Measurements from ENCODE around the gene ETF1. TPM values are rescaled to one million over a fixed set of nuclear protein-coding genes. Genes with fewer than 3 reads are reported as not detected.
A peak's percentile ranks its signal among the peaks of the same experiment; 100 is the strongest.

Gene ETF1
- total RNA-seq (2014; rRNA removed; shearing (Covaris generic)): 75.0 and 81.0 TPM in 2 replicates

GRCh38 chr5:138542956-138543729, at the start of gene ETF1:
ETF1 (minus strand) TSS chr5:138543236; CDS start chr5:138542918, 318 bp downstream.
- DNase-seq (ENCODE audit: low spot score): peak; percentile 99

GRCh38 chr5:138588013-138588788, 45.2 kb upstream of the ETF1 start:
- DNase-seq (ENCODE audit: low spot score): no peak

GRCh38 chr5:138585157-138585556, 42.1 kb upstream of the ETF1 start:
- DNase-seq (ENCODE audit: low spot score): no peak

GRCh38 chr5:138583984-138584637, 41.1 kb upstream of the ETF1 start:
- no peak for DNase-seq (ENCODE audit: low spot score)

GRCh38 chr5:138582959-138583358, 39.9 kb upstream of the ETF1 start:
- no peak for DNase-seq (ENCODE audit: low spot score)

- DNase-seq (ENCODE audit: low spot score): no peak
These were observed 37.7 kb upstream of the ETF1 start for GRCh38 chr5:138580777-138581176.

GRCh38 chr5:138580001-138580400, 37.0 kb upstream of the ETF1 start:
- no peak for DNase-seq (ENCODE audit: low spot score)

GRCh38 chr5:138579517-138579863, 36.5 kb upstream of the ETF1 start:
- no peak for DNase-seq (ENCODE audit: low spot score)

GRCh38 chr5:138577452-138577851, 34.4 kb upstream of the ETF1 start:
- DNase-seq (ENCODE audit: low spot score): no peak

GRCh38 chr5:138575194-138576015, 32.4 kb upstream of the ETF1 start, which contains the start of gene HSPA9:
HSPA9 (minus strand) TSS chr5:138575401; CDS start chr5:138575318, 83 bp downstream.
- DNase-seq (ENCODE audit: low spot score): peak; percentile 99

GRCh38 chr5:138574744-138575193, 31.7 kb upstream of the ETF1 start:
- DNase-seq (ENCODE audit: low spot score): no peak

- DNase-seq (ENCODE audit: low spot score): peak; percentile 17
These were observed 31.1 kb upstream of the ETF1 start for GRCh38 chr5:138573949-138574670.

- DNase-seq (ENCODE audit: low spot score): no peak
These were observed 30.2 kb upstream of the ETF1 start for GRCh38 chr5:138573223-138573622.

GRCh38 chr5:138570871-138571270, 27.8 kb upstream of the ETF1 start:
- no peak for DNase-seq (ENCODE audit: low spot score)

- no peak for DNase-seq (ENCODE audit: low spot score)
These were observed 26.7 kb upstream of the ETF1 start for GRCh38 chr5:138569782-138570181.

- DNase-seq (ENCODE audit: low spot score): no peak
These were observed 25.2 kb upstream of the ETF1 start for GRCh38 chr5:138568061-138568824.

GRCh38 chr5:138566792-138567191, 23.8 kb upstream of the ETF1 start:
- no peak for DNase-seq (ENCODE audit: low spot score)

- no peak for DNase-seq (ENCODE audit: low spot score)
These were observed 22.2 kb upstream of the ETF1 start for GRCh38 chr5:138565100-138565821.

GRCh38 chr5:138564242-138564641, 21.2 kb upstream of the ETF1 start:
- DNase-seq (ENCODE audit: low spot score): no peak

Data from HT-29 (cell line).